NCI-H2196 treated with DMSO at 0.1 percent for 48 hours (cell line): ENCODE data around the gene RNF135.
A peak's percentile ranks its signal among the peaks of the same experiment; 100 is the strongest.
"Not testable (repeated sequence)": the region's sequence is repeated elsewhere in the genome, so short reads cannot be mapped to it uniquely, and the experiment has no call there.

Experiments
- DNase-seq: peaks from one replicate; lab custom pipeline; 2025; ENCODE audit not compliant: unreplicated experiment; lab: John Stamatoyannopoulos, UW

RNF135 gene

GRCh38 chr17:30970831-30971567 lies at the start of gene RNF135:
Gene RNF135 (plus strand): TSS chr17:30971039. CDS start chr17:30971074, 35 bp downstream.
- DNase-seq = peak; percentile 18

GRCh38 chr17:30921544-30922196 lies 49.2 kb upstream of the RNF135 start, which contains the start of gene ADAP2:
Gene ADAP2 (plus strand): TSS chr17:30921945. CDS start chr17:30922015, 70 bp downstream.
- DNase-seq = peak; percentile 1

- no peak for DNase-seq
These were observed 48.4 kb upstream of the RNF135 start for GRCh38 chr17:30922235-30923030.

GRCh38 chr17:30924341-30924740 lies 46.5 kb upstream of the RNF135 start:
- no peak for DNase-seq

GRCh38 chr17:30926516-30926915 lies 44.3 kb upstream of the RNF135 start:
- DNase-seq = no peak

GRCh38 chr17:30927756-30928155 lies 43.1 kb upstream of the RNF135 start:
- DNase-seq = no peak

- no peak for DNase-seq
These were observed 42.3 kb upstream of the RNF135 start for GRCh38 chr17:30928584-30928983.

- DNase-seq = no peak
These were observed 41.7 kb upstream of the RNF135 start for GRCh38 chr17:30929081-30929633.

- DNase-seq = not testable (repeated sequence)
These were observed 41.0 kb upstream of the RNF135 start for GRCh38 chr17:30929861-30930260.

GRCh38 chr17:30930495-30930894 lies 40.3 kb upstream of the RNF135 start:
- no peak for DNase-seq

- not testable (repeated sequence) for DNase-seq
These were observed 39.3 kb upstream of the RNF135 start for GRCh38 chr17:30931582-30931981.

- DNase-seq = no peak
These were observed 36.9 kb upstream of the RNF135 start for GRCh38 chr17:30933966-30934365.

GRCh38 chr17:30939051-30939689 lies 31.7 kb upstream of the RNF135 start:
- no peak for DNase-seq

GRCh38 chr17:30942308-30943079 lies 28.3 kb upstream of the RNF135 start:
- no peak for DNase-seq

- DNase-seq = no peak
These were observed 23.0 kb upstream of the RNF135 start for GRCh38 chr17:30947796-30948195.

- DNase-seq = no peak
These were observed 20.6 kb upstream of the RNF135 start for GRCh38 chr17:30950189-30950588.

GRCh38 chr17:30950669-30951399 lies 20.0 kb upstream of the RNF135 start:
- DNase-seq = peak; percentile 48

- no peak for DNase-seq
These were observed 18.0 kb upstream of the RNF135 start for GRCh38 chr17:30952638-30953393.
